GM12878 (cell line): ENCODE measurements around the gene EDC3. TPM values are rescaled to one million over a fixed set of nuclear protein-coding genes. Genes with fewer than 3 reads are reported as not detected.

Experiments
- BACH1 ChIP-seq: fragments of 450-650 bp; IDR thresholded peaks from 2 replicates; pipeline ENCODE4 v1.6.1; 2017; ENCODE audit warnings: mild to moderate bottlenecking, borderline replicate concordance
- CREB1 ChIP-seq: IDR thresholded peaks from 2 replicates; pipeline ENCODE4 v1.6.1; 2012; ENCODE audit warnings: low read depth, mild to moderate bottlenecking, inconsistent platforms
- EZH2 ChIP-seq: IDR thresholded peaks from 2 replicates; pipeline ENCODE4 v1.6.1; 2012; ENCODE audit warnings: low read depth, mild to moderate bottlenecking, control low read depth, inconsistent platforms, low read length, borderline replicate concordance; ENCODE audit not compliant: control insufficient read depth
- FOS ChIP-seq: IDR thresholded peaks from 3 replicates; pipeline ENCODE4 v1.6.1; 2011; ENCODE audit warnings: borderline replicate concordance; ENCODE audit not compliant: insufficient read length; ENCODE audit errors: extremely low read depth
- FOXM1 ChIP-seq: IDR thresholded peaks from 2 replicates; pipeline ENCODE4 v1.6.1; 2012; ENCODE audit warnings: low read depth, mild to moderate bottlenecking, inconsistent platforms, low read length, moderate library complexity
- GATAD2B ChIP-seq: fragments of 450-650 bp; conservative IDR thresholded peaks from 2 replicates; pipeline ENCODE4 v1.6.1; 2017; ENCODE audit warnings: low read depth, mild to moderate bottlenecking, moderate library complexity
- IRF3 ChIP-seq: fragments of 450-650 bp; IDR thresholded peaks from 2 replicates; pipeline ENCODE4 v1.6.1; 2014; ENCODE audit warnings: mild to moderate bottlenecking
- JUND ChIP-seq: IDR thresholded peaks from 2 replicates; pipeline ENCODE4 v1.6.1; 2012; ENCODE audit warnings: low read depth, mild to moderate bottlenecking, low read length, improper control_type of control experiment, moderate library complexity
- NKRF ChIP-seq: fragments of 450-650 bp; conservative IDR thresholded peaks from 2 replicates; pipeline ENCODE4 v1.6.1; 2017; ENCODE audit warnings: mild to moderate bottlenecking, moderate library complexity
- POLR2A ChIP-seq: IDR thresholded peaks from 2 replicates; pipeline ENCODE4 v1.6.1; 2011; ENCODE audit warnings: low read depth, mild to moderate bottlenecking, low read length
- USF2 ChIP-seq: IDR thresholded peaks from 2 replicates; pipeline ENCODE4 v1.6.1; 2011; ENCODE audit warnings: low read depth, low read length, improper control_type of control experiment, borderline replicate concordance
- ZNF622 ChIP-seq: fragments of 450-650 bp; IDR thresholded peaks from 2 replicates; pipeline ENCODE4 v1.6.1; 2017; ENCODE audit warnings: mild to moderate bottlenecking, inconsistent platforms
- ZSCAN29 ChIP-seq: fragments of 450-650 bp; IDR thresholded peaks from 2 replicates; pipeline ENCODE4 v1.6.1; 2017; ENCODE audit warnings: mild to moderate bottlenecking, moderate library complexity
- polyA plus RNA-seq, 11 experiments: library from polyadenylated mRNA; depleted of rRNA in 4 of 11; unstranded in 6 of 11; stranded (reverse) in 5 of 11; fragments of >200 nt; fragmentation: Nextera tagmentation in 4 of 11; fragmentation: Illumina TruSeq in 1 of 11; extraction: Ambion mirVana in 4 of 11; extraction: Trizol in 1 of 11; gene quantifications; 1 replicate in 1 of 11; 2 replicates in 10 of 11; pipeline versions ENCODE4 v1.2.1 to v1.2.3, GENCODE V29; 2011 to 2016; ENCODE audit warnings: inconsistent platforms in 2 of 11, missing spikeins in 2 of 11, low read depth in 1 of 11
- total RNA-seq, 4 experiments: library from RNA; depleted of rRNA in 3 of 4; stranded (reverse); fragments of >200 nt in 3 of 4; fragmentation: Illumina TruSeq in 1 of 4; extraction: Trizol in 1 of 4; gene quantifications; 2 replicates each; pipeline versions ENCODE4 v1.2.1 to v1.2.3, GENCODE V29; 2013 to 2021
- TF ChIP-seq, protein P1 (sequence below): fragments of 450-650 bp; IDR thresholded peaks from 2 replicates; pipeline ENCODE4 v1.6.1; 2017; ENCODE audit warnings: low read depth, mild to moderate bottlenecking, moderate library complexity
- TF ChIP-seq, protein P2 (sequence below): IDR thresholded peaks from 2 replicates; pipeline ENCODE4 v1.6.1; 2011; ENCODE audit warnings: borderline replicate concordance, low read depth, mild to moderate bottlenecking, moderate library complexity, low read length; ENCODE audit not compliant: insufficient read depth, poor library complexity, severe bottlenecking
- TF ChIP-seq, protein P3 (sequence below): fragments of 450-650 bp; IDR thresholded peaks from 2 replicates; pipeline ENCODE4 v1.6.1; 2017; ENCODE audit warnings: mild to moderate bottlenecking, moderate library complexity

The EDC3 gene
- total and polyA plus RNA-seq, 10 of the 15 experiments (the other 5 are each of a cell fraction or from before 2014, with no cell fraction given), result 11.8 to 48.4 (median 35.3) TPM

GRCh38 chr15:74598126-74598842 lies 97.5 kb downstream of the EDC3 start (continued):
- peak; percentile 46; the same call in 1 of the 2 replicates for TF ChIP-seq CREB1
- TF ChIP-seq NKRF, result 0 out of 2 replicates have a peak, but pooled peaks have one; percentile 31
- peak; percentile 88 for TF ChIP-seq IRF3
- TF ChIP-seq, protein P1, sequence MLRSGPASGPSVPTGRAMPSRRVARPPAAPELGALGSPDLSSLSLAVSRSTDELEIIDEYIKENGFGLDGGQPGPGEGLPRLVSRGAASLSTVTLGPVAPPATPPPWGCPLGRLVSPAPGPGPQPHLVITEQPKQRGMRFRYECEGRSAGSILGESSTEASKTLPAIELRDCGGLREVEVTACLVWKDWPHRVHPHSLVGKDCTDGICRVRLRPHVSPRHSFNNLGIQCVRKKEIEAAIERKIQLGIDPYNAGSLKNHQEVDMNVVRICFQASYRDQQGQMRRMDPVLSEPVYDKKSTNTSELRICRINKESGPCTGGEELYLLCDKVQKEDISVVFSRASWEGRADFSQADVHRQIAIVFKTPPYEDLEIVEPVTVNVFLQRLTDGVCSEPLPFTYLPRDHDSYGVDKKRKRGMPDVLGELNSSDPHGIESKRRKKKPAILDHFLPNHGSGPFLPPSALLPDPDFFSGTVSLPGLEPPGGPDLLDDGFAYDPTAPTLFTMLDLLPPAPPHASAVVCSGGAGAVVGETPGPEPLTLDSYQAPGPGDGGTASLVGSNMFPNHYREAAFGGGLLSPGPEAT, result no peak; the same call in 1 of the 2 replicates
- no peak for TF ChIP-seq GATAD2B
- TF ChIP-seq, protein P2, sequence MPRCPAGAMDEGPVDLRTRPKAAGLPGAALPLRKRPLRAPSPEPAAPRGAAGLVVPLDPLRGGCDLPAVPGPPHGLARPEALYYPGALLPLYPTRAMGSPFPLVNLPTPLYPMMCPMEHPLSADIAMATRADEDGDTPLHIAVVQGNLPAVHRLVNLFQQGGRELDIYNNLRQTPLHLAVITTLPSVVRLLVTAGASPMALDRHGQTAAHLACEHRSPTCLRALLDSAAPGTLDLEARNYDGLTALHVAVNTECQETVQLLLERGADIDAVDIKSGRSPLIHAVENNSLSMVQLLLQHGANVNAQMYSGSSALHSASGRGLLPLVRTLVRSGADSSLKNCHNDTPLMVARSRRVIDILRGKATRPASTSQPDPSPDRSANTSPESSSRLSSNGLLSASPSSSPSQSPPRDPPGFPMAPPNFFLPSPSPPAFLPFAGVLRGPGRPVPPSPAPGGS, result peak; percentile 38
- TF ChIP-seq POLR2A, result peak; percentile 95
- no peak for TF ChIP-seq ZNF622
- peak; percentile 95 for TF ChIP-seq USF2
- no peak for TF ChIP-seq EZH2
- TF ChIP-seq BACH1, result no peak; the same call in 1 of the 2 replicates
- peak; percentile 75 for TF ChIP-seq FOS
- TF ChIP-seq ZSCAN29, result no peak
- TF ChIP-seq, protein P3, sequence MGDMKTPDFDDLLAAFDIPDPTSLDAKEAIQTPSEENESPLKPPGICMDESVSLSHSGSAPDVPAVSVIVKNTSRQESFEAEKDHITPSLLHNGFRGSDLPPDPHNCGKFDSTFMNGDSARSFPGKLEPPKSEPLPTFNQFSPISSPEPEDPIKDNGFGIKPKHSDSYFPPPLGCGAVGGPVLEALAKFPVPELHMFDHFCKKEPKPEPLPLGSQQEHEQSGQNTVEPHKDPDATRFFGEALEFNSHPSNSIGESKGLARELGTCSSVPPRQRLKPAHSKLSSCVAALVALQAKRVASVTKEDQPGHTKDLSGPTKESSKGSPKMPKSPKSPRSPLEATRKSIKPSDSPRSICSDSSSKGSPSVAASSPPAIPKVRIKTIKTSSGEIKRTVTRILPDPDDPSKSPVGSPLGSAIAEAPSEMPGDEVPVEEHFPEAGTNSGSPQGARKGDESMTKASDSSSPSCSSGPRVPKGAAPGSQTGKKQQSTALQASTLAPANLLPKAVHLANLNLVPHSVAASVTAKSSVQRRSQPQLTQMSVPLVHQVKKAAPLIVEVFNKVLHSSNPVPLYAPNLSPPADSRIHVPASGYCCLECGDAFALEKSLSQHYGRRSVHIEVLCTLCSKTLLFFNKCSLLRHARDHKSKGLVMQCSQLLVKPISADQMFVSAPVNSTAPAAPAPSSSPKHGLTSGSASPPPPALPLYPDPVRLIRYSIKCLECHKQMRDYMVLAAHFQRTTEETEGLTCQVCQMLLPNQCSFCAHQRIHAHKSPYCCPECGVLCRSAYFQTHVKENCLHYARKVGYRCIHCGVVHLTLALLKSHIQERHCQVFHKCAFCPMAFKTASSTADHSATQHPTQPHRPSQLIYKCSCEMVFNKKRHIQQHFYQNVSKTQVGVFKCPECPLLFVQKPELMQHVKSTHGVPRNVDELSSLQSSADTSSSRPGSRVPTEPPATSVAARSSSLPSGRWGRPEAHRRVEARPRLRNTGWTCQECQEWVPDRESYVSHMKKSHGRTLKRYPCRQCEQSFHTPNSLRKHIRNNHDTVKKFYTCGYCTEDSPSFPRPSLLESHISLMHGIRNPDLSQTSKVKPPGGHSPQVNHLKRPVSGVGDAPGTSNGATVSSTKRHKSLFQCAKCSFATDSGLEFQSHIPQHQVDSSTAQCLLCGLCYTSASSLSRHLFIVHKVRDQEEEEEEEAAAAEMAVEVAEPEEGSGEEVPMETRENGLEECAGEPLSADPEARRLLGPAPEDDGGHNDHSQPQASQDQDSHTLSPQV, result no peak
- no peak for TF ChIP-seq JUND
- no peak for TF ChIP-seq FOXM1
